Heart right ventricle (tissue), 16 donors: Measurements from ENCODE around the gene LAMA4. TPM values are rescaled to one million over a fixed set of nuclear protein-coding genes. Genes with fewer than 3 reads are reported as not detected.

ENCODE experiments used
- ATAC-seq, 8 donors: fragments of 200-7000 bp; cut with Tn5 transposase; one replicate each; pipeline ENCODE4 v1.9.1; 2020; ENCODE audit warnings: mild to moderate bottlenecking in 8 of 8, moderate library complexity in 8 of 8, moderate number of reproducible peaks in 1 of 8
- DNase-seq, 2 donors: peaks; one replicate each; pipeline ENCODE4 v3.0.0-alpha.2; 2020
- H3K27ac ChIP-seq, 10 donors: fragments of 200-600 bp; sonication (generic) in 2 of 10; one replicate each; pipeline versions ENCODE4 v1.5.0 to v1.8.0; 2020 to 2022; ENCODE audit warnings: mild to moderate bottlenecking in 3 of 10
- H3K27me3 ChIP-seq, 7 donors: fragments of 200-600 bp; one replicate each; pipeline ENCODE4 v1.8.0; 2021 to 2022; ENCODE audit warnings: mild to moderate bottlenecking in 2 of 7
- H3K36me3 ChIP-seq, 9 donors: fragments of 200-600 bp; sonication (generic) in 1 of 9; one replicate each; pipeline versions ENCODE4 v1.5.0 to v1.8.0; 2020 to 2022; ENCODE audit warnings: mild to moderate bottlenecking in 2 of 9
- H3K4me1 ChIP-seq, 9 donors: fragments of 200-600 bp; sonication (generic) in 1 of 9; one replicate each; pipeline versions ENCODE4 v1.5.0 to v1.8.0; 2020 to 2022; ENCODE audit warnings: mild to moderate bottlenecking in 4 of 9
- H3K4me3 ChIP-seq, 10 donors: fragments of 200-600 bp; sonication (generic) in 2 of 10; one replicate each; pipeline versions ENCODE4 v1.5.0 to v1.8.0; 2020 to 2022; ENCODE audit warnings: mild to moderate bottlenecking in 7 of 10, moderate library complexity in 2 of 10
- H3K9me3 ChIP-seq, 11 donors: fragments of 200-600 bp in 10 of 11; sonication (generic) in 2 of 11; one replicate each; pipeline versions ENCODE4 v1.5.0 to v1.8.0; 2013 to 2022; ENCODE audit warnings: mild to moderate bottlenecking in 2 of 11, control low read depth in 1 of 11, moderate library complexity in 1 of 11
- CTCF ChIP-seq, 9 donors: fragments of 200-600 bp; sonication (generic) in 2 of 9; IDR thresholded peaks; one replicate each; pipeline versions ENCODE4 v1.5.0 to v1.8.0; 2021 to 2022; ENCODE audit warnings: antibody characterized with exemption in 9 of 9, mild to moderate bottlenecking in 5 of 9, moderate library complexity in 1 of 9
- WGBS, 2 donors: extraction: QIAGEN DNeasy Blood & Tissue Kit; methylation state at CpG; one replicate each; pipeline ENCODE4 v1.1.7; 2013; ENCODE audit warnings: inconsistent platforms in 1 of 2; 5-methylcytosine and 5-hydroxymethylcytosine counted together
- intact Hi-C, 10 donors: fragments of 100-400 bp; cut with DNase I; formaldehyde crosslinking; loops; one replicate each; pipeline versions ENCODE4 v1.11.1 to v1.14.2; 2022
- polyA plus RNA-seq, 2 donors: library from polyadenylated mRNA; stranded (reverse); fragments of 200-250 nt; gene quantifications; one replicate each; pipeline ENCODE4 v1.2.3, GENCODE V29; 2013
- total RNA-seq, 10 donors: library from RNA; stranded (reverse); fragmentation: NEBNext Ultra II Directional in 3 of 10; extraction: Animal tissue kit (Norgen Biotek cat#: 25700) in 3 of 10; gene quantifications; one replicate each; pipeline versions ENCODE4 v1.2.1 to v1.2.4, GENCODE V29; 2021 to 2023
- donor health status: Arrhythmogenic right ventricular cardiomyopathy.
- donor health status: ischemic (EF 13 %, LVEDD 7.1; RV severe dilation, severe dysfunction).
- donor health status: healthy with polysubstance abuse.
- donor health status: DM: no; HTN: yes; CAD: no.
- donor health status: DM: no; HTN: no; CAD: no.
- donor health status: ischemic (EF 25% LVEDD 6.9; RV normal size, moderate dysfunction).
- donor health status: ischemic (EF 25% LVEDD 5.7; RV mildly dilated, moderate dysfunction).
- donor health status: healthy.
- donor health status: DM: yes; HTN: yes; CAD: no.
- donor health status: Ischemic cardiomyopathy.
- donor health status: ischemic (EF 35%, LVEDD 5.7; RV mildly dilated, moderate dysfunction).
- donor health status: nonischemic (EF 11% LVEDD 7.7; RV severe dilation, severe dysfunction).
- donor health status: DM: yes; HTN: yes; CAD: no.
- donor health status: PGD.
- donor health status: ischemic (EF 29% LVEDD 5.4; RV normal size, mild dysfunction).
- donor health status: nonischemic (EF 23%, LVEDD 6.1; RV moderate dilation, normal function).

LAMA4 gene
- total and polyA plus RNA-seq, 12 donors = 23.7 to 103 (median 82.5) TPM

DNA sequence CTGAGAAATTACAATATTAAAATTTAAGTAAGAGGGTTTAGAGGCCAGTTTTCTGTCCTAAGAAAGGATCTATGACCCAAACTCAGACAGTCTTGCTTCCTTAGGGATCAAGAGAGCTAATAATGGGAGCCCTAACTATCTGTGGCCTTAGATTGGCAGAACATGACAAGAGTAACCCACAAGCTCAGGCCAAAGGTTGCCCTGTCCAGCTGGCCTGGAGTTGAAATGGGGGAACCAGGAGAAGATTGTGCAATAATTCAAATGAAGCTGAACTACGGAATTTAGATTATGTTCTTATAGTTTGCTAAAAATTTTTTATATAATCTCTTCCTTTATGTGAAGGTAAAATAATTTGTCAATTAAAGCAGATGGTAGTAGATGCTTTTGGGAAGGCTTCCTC, 26.4 kb downstream of the LAMA4 start:
- peaks cover 0 to 4% (median 0%) of the 10 kb centered on the region in 9 donors for H3K36me3 ChIP-seq
- no peak for ATAC-seq
- no peak overlapping the region for H3K4me3 ChIP-seq
- DNase-seq = no peak
- H3K27me3 ChIP-seq = no peaks in the 10 kb centered on the region
- no peaks in the 10 kb centered on the region for H3K9me3 ChIP-seq
- no peak for TF ChIP-seq CTCF (IDR thresholded peaks at IDR 0.05)
- 60 to 71% methylated on average over 1 of the region's 1 CpG for WGBS, 2 donors
- intact Hi-C loops = no loop called here
- peak overlapping the region in 9 of 10 donors; percentile 5 to 86 (median 45) for H3K27ac ChIP-seq
- peaks cover 5 to 93% (median 77%) of the 10 kb centered on the region in 9 donors for H3K4me1 ChIP-seq

DNA sequence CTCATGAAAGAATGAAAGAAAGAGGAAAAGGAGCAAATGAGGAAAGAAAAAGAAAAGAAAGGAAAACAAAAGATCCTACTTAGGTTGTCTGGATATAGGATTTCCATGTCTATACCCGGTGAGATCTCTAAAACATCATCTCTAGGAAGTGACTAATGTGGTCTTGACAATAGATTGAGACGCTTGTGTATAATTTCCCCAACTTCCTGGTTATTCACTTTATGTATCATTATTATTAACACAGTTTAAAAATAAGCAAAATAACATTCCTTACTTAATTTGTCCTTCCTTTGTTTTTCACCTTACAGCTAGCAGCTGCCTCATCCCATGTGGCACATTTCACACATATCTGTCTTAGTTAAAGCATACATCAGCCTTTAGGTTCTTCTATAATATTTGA, 27.0 kb downstream of the LAMA4 start:
- no peak overlapping the region for H3K4me3 ChIP-seq
- peaks cover 8 to 93% (median 77%) of the 10 kb centered on the region in 9 donors for H3K4me1 ChIP-seq
- H3K36me3 ChIP-seq = peaks cover 0 to 4% (median 0%) of the 10 kb centered on the region in 9 donors
- no peak for ATAC-seq
- WGBS, 2 donors = 58 to 65% methylated on average over 2 of the region's 2 CpGs
- no peaks in the 10 kb centered on the region for H3K27me3 ChIP-seq
- DNase-seq = no peak
- H3K9me3 ChIP-seq = no peaks in the 10 kb centered on the region
- H3K27ac ChIP-seq = peak overlapping the region in 9 of 10 donors; percentile 5 to 86 (median 45)
- TF ChIP-seq CTCF (IDR thresholded peaks at IDR 0.05) = no peak
- intact Hi-C loops = no loop called here

DNA sequence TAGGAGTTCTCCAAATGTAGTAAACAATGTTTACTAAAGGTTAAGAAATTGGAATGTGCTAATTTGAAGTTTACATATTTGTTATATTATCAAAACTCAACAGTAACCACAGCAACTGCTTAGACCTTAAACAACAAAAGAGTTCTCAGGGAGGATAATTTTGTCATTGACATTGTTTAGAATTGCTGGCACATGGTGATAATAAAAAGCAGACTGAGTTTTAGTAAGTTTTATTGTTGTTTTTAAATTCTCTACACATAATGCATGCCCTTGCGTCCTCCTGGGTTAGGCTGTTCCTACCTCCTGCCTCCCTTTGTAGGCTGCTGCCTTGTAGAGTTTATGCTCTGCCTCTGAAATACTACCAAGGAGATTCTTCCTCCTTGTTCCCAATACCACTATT, 28.7 kb downstream of the LAMA4 start:
- TF ChIP-seq CTCF (IDR thresholded peaks at IDR 0.05) = no peak
- H3K27me3 ChIP-seq = no peaks in the 10 kb centered on the region
- no peak for ATAC-seq
- peaks cover 5 to 94% (median 78%) of the 10 kb centered on the region in 9 donors for H3K4me1 ChIP-seq
- DNase-seq = no peak
- peak overlapping the region in 9 of 10 donors; percentile 3 to 86 (median 23) for H3K27ac ChIP-seq
- intact Hi-C loops = no loop called here
- peaks cover 0 to 4% (median 0%) of the 10 kb centered on the region in 9 donors for H3K36me3 ChIP-seq
- no peaks in the 10 kb centered on the region for H3K9me3 ChIP-seq
- H3K4me3 ChIP-seq = no peak overlapping the region
- WGBS, 2 donors = 78 to 80% methylated on average over 1 of the region's 1 CpG

- intact Hi-C loops = no loop called here
- peak overlapping the region in 8 of 10 donors; percentile 25 to 86 (median 66) for H3K27ac ChIP-seq
- no peaks in the 10 kb centered on the region for H3K9me3 ChIP-seq
- DNase-seq (no peak), ATAC-seq (peak in 1 of 8 donors; percentile 35)
- peaks cover 0 to 4% (median 0%) of the 10 kb centered on the region in 9 donors for H3K36me3 ChIP-seq
- peaks cover 5 to 100% (median 78%) of the 10 kb centered on the region in 9 donors for H3K4me1 ChIP-seq
- H3K27me3 ChIP-seq = no peaks in the 10 kb centered on the region
- no peak overlapping the region for H3K4me3 ChIP-seq
- TF ChIP-seq CTCF (IDR thresholded peaks at IDR 0.05) = no peak
- WGBS, 2 donors = 68 to 71% methylated on average over 2 of the region's 2 CpGs
Measured at GRCh38 chr6:112224088-112224487, 30.3 kb downstream of the LAMA4 start.
